Glutamatergic neuron (in vitro differentiated cells): Measurements from ENCODE around the gene QARS1. TPM values are rescaled to one million over a fixed set of nuclear protein-coding genes. Genes with fewer than 3 reads are reported as not detected.

ENCODE experiments used
- DNase-seq: peaks from one replicate; pipeline ENCODE4 v3.0.0; 2022
- H3K27ac Mint-ChIP-seq: one replicate; pipeline ENCODE4 v1.8.0; 2020; ENCODE audit warnings: mild to moderate bottlenecking, mixed read lengths, inconsistent platforms; ENCODE audit not compliant: unreplicated experiment
- H3K27me3 Mint-ChIP-seq: one replicate; pipeline ENCODE4 v1.8.0; 2020; ENCODE audit warnings: mild to moderate bottlenecking, moderate library complexity, mixed read lengths, inconsistent platforms; ENCODE audit not compliant: unreplicated experiment
- H3K36me3 Mint-ChIP-seq: one replicate; pipeline ENCODE4 v1.8.0; 2020; ENCODE audit warnings: mild to moderate bottlenecking, mixed read lengths, inconsistent platforms; ENCODE audit not compliant: unreplicated experiment
- H3K4me1 Mint-ChIP-seq: one replicate; pipeline ENCODE4 v1.8.0; 2020; ENCODE audit warnings: mild to moderate bottlenecking, low read depth, mixed read lengths, inconsistent platforms; ENCODE audit not compliant: unreplicated experiment
- H3K4me3 Mint-ChIP-seq: one replicate; pipeline ENCODE4 v1.8.0; 2020; ENCODE audit warnings: mild to moderate bottlenecking, mixed read lengths, inconsistent platforms; ENCODE audit not compliant: unreplicated experiment
- H3K9me3 Mint-ChIP-seq: one replicate; pipeline ENCODE4 v1.8.0; 2020; ENCODE audit warnings: mild to moderate bottlenecking, moderate library complexity, mixed read lengths, inconsistent platforms; ENCODE audit not compliant: unreplicated experiment
- microRNA-seq: library from miRNA; unstranded; fragments of <30 nt; microRNA quantifications from one replicate; pipeline ENCODE4, GENCODE V29; 2020; ENCODE audit not compliant: unreplicated experiment
- total RNA-seq: library from RNA; stranded (reverse); fragmentation: NEBNext Ultra II Directional; extraction: Animal tissue kit (Norgen Biotek cat#: 25700); gene quantifications from one replicate; pipeline ENCODE4 v1.2.1, GENCODE V29; 2021; ENCODE audit not compliant: unreplicated experiment
- TF ChIP-seq, protein P1 (sequence below): fragments of 200-600 bp; sonication (generic); IDR thresholded peaks from one replicate; pipeline ENCODE4 v1.5.0; 2021; ENCODE audit not compliant: partially characterized antibody, unreplicated experiment

The QARS1 gene
- total RNA-seq, 1 donor from 2014 or later: 266 TPM

DNA sequence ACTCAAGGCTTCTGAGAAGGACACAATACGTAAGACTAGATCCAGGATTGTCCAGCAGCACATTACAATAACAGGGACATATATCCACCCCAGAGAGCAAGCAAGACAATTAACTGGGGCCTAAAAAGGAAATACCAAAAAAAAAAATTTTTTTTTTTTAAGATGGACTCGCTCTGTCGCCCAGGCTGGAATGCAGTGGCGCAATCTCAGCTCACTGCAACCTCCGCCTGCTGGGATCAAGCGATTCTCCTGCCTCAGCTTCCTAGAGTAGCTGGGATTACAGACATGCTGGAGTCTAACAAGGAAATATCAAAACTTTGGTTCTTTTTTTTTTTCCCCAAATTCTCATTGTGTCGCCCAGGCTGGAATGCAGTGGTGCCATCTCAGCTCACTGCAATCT lies 46.5 kb downstream of the QARS1 start:
- Mint-ChIP-seq H3K27ac (no peak overlapping the region), H3K36me3 (no peaks in the 10 kb centered on the region), H3K4me1 (no peaks in the 10 kb centered on the region), H3K9me3 (no peaks in the 10 kb centered on the region), H3K27me3 (no peaks in the 10 kb centered on the region), H3K4me3 (no peak overlapping the region)
- TF ChIP-seq, protein P1, sequence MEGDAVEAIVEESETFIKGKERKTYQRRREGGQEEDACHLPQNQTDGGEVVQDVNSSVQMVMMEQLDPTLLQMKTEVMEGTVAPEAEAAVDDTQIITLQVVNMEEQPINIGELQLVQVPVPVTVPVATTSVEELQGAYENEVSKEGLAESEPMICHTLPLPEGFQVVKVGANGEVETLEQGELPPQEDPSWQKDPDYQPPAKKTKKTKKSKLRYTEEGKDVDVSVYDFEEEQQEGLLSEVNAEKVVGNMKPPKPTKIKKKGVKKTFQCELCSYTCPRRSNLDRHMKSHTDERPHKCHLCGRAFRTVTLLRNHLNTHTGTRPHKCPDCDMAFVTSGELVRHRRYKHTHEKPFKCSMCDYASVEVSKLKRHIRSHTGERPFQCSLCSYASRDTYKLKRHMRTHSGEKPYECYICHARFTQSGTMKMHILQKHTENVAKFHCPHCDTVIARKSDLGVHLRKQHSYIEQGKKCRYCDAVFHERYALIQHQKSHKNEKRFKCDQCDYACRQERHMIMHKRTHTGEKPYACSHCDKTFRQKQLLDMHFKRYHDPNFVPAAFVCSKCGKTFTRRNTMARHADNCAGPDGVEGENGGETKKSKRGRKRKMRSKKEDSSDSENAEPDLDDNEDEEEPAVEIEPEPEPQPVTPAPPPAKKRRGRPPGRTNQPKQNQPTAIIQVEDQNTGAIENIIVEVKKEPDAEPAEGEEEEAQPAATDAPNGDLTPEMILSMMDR: no peak
- no peak for DNase-seq

- H3K9me3 Mint-ChIP-seq: peaks cover 2% of the 10 kb centered on the region
- H3K27me3 Mint-ChIP-seq: peaks cover 2% of the 10 kb centered on the region
- TF ChIP-seq, protein P1: no peak
- H3K4me3 Mint-ChIP-seq: no peak overlapping the region
- no peaks in the 10 kb centered on the region for H3K4me1 Mint-ChIP-seq
- no peak overlapping the region for H3K27ac Mint-ChIP-seq
- no peak for DNase-seq
- peaks cover 3% of the 10 kb centered on the region for H3K36me3 Mint-ChIP-seq
These were observed 47.3 kb downstream of the QARS1 start for GRCh38 chr3:49057268-49057667.

DNA sequence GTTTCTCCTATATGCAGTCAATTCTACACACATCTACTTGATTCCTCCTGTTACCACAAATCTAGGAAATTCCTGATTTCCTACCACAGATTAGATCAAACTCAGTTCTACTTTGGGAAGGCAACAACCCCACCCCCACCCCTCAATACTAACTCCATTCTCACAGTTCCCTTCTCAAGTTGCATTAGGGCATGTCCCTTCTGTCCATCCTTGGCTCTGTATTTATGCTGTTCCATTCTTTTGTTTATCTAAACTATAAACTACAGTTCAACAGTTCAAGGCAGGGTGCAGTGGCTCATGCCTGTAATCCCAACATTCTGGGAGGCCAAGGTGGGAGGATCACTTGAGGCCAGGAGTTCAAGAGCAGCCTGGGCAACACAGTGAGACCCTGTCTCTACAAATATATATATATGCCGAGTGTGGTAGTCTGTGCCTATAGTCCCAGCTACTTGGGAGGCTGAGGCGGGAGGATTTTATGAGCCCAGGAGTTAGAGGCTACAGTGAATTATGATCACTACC lies 50.2 kb downstream of the QARS1 start:
- TF ChIP-seq, protein P1: no peak
- no peaks in the 10 kb centered on the region for H3K4me1 Mint-ChIP-seq
- H3K27me3 Mint-ChIP-seq: peaks cover 4% of the 10 kb centered on the region
- no peak overlapping the region for H3K4me3 Mint-ChIP-seq
- H3K36me3 Mint-ChIP-seq: peaks cover 3% of the 10 kb centered on the region
- H3K27ac Mint-ChIP-seq: no peak overlapping the region
- H3K9me3 Mint-ChIP-seq: peaks cover 2% of the 10 kb centered on the region
- no peak for DNase-seq

- Mint-ChIP-seq H3K4me3 (no peak overlapping the region), H3K9me3 (peaks cover 2% of the 10 kb centered on the region), H3K4me1 (no peaks in the 10 kb centered on the region), H3K27ac (no peak overlapping the region), H3K36me3 (peaks cover 3% of the 10 kb centered on the region), H3K27me3 (peaks cover 4% of the 10 kb centered on the region)
- DNase-seq: no peak
- TF ChIP-seq, protein P1: no peak
These were observed 51.0 kb downstream of the QARS1 start for GRCh38 chr3:49053543-49053942.

Small RNA genes within 50 kb of the gene (microRNA-seq; reads per million reads assigned to microRNA genes)
- 1.1 reads per million for gene MIR6890

Other genes with a start within 250 kb of the QARS1 start
- 24.3 TPM for gene SLC25A20, start 205.9 kb downstream of the QARS1 start, total RNA-seq
- gene ARIH2, start 185.9 kb downstream of the QARS1 start, total RNA-seq: 74.6 TPM
- 18.4 TPM for gene P4HTM, start 114.5 kb downstream of the QARS1 start, total RNA-seq
- 236 TPM for gene WDR6, start 97.4 kb downstream of the QARS1 start, total RNA-seq
- gene DALRD3, start 86.2 kb downstream of the QARS1 start, total RNA-seq: 26.3 TPM
- 50.6 TPM for gene NDUFAF3, start 82.6 kb downstream of the QARS1 start, total RNA-seq
- 100 TPM for gene IMPDH2, start 75.4 kb downstream of the QARS1 start, total RNA-seq
- gene QRICH1, start 10.7 kb downstream of the QARS1 start, total RNA-seq: 135 TPM
- 83.1 TPM for gene USP19, start 16.1 kb upstream of the QARS1 start, total RNA-seq
- 16.6 TPM for gene LAMB2, start 28.3 kb upstream of the QARS1 start, total RNA-seq
- gene CCDC71, start 61.6 kb upstream of the QARS1 start, total RNA-seq: 22.1 TPM
- 36.3 TPM for gene KLHDC8B, start 66.8 kb upstream of the QARS1 start, total RNA-seq
- 7.5 TPM for gene C3orf62, start 172.5 kb upstream of the QARS1 start, total RNA-seq
- gene USP4, start 235.3 kb upstream of the QARS1 start, total RNA-seq: 70.0 TPM